HFFc6 (cell line): Measurements from ENCODE around the gene GOSR2. TPM values are rescaled to one million over a fixed set of nuclear protein-coding genes. Genes with fewer than 3 reads are reported as not detected.

Source experiments
- DNase-seq: peaks from one replicate; pipeline ENCODE4 v3.0.0-alpha.2; 2018
- H3K27ac Mint-ChIP-seq: 2 replicates; pipeline ENCODE4 v1.8.0; 2020; ENCODE audit warnings: mild to moderate bottlenecking, mixed read lengths
- H3K27me3 Mint-ChIP-seq: 2 replicates; pipeline ENCODE4 v1.8.0; 2021; ENCODE audit warnings: mild to moderate bottlenecking, moderate library complexity, mixed read lengths; ENCODE audit not compliant: insufficient read depth
- H3K36me3 Mint-ChIP-seq: 2 replicates; pipeline ENCODE4 v1.8.0; 2021; ENCODE audit warnings: low read depth, mixed read lengths
- H3K4me1 Mint-ChIP-seq: 2 replicates; pipeline ENCODE4 v1.8.0; 2020; ENCODE audit warnings: low read depth, mixed read lengths
- H3K4me3 Mint-ChIP-seq: 2 replicates; pipeline ENCODE4 v1.8.0; 2020; ENCODE audit warnings: mild to moderate bottlenecking, moderate library complexity, mixed read lengths
- H3K9me3 Mint-ChIP-seq: 2 replicates; pipeline ENCODE4 v1.8.0; 2020; ENCODE audit warnings: mild to moderate bottlenecking, mixed read lengths
- CTCF ChIP-seq: fragments of 200-600 bp; sonication (generic); IDR thresholded peaks from 2 replicates; pipeline ENCODE4 v1.5.0; 2021; ENCODE audit warnings: antibody characterized with exemption, mild to moderate bottlenecking
- total RNA-seq, 6 experiments: library from RNA; stranded (reverse); fragmentation: NEBNext Ultra II Directional; extraction: Animal tissue kit (Norgen Biotek cat#: 25700); gene quantifications; 2 replicates in 1 of 6; 3 replicates in 5 of 6; pipeline ENCODE4 v1.2.3, GENCODE V29; 2021

GOSR2 gene
- total RNA-seq, 6 experiments from 2014 or later, result 63.6 to 75.9 (median 66.3) TPM

- no peak for TF ChIP-seq CTCF
- Mint-ChIP-seq H3K4me1 (no peaks in the 10 kb centered on the region), H3K27me3 (peaks cover 25% of the 10 kb centered on the region), H3K4me3 (no peak overlapping the region), H3K27ac (no peak overlapping the region), H3K9me3 (peaks cover 7% of the 10 kb centered on the region; the same call in 1 of the 2 replicates), H3K36me3 (no peaks in the 10 kb centered on the region)
- no peak for DNase-seq
These were observed 21.7 kb upstream of the GOSR2 start for GRCh38 chr17:46901291-46901690.

GRCh38 chr17:46903762-46904672 lies 18.9 kb upstream of the GOSR2 start:
- Mint-ChIP-seq H3K27me3 (peaks cover 26% of the 10 kb centered on the region), H3K4me1 (no peaks in the 10 kb centered on the region), H3K9me3 (no peaks in the 10 kb centered on the region), H3K36me3 (no peaks in the 10 kb centered on the region), H3K4me3 (no peak overlapping the region), H3K27ac (no peak overlapping the region)
- DNase-seq, result no peak
- no peak for TF ChIP-seq CTCF

GRCh38 chr17:46908068-46908737 lies 14.8 kb upstream of the GOSR2 start:
- no peaks in the 10 kb centered on the region for H3K9me3 Mint-ChIP-seq
- no peak overlapping the region for H3K27ac Mint-ChIP-seq
- no peaks in the 10 kb centered on the region for H3K36me3 Mint-ChIP-seq
- no peak for TF ChIP-seq CTCF
- no peak overlapping the region for H3K4me3 Mint-ChIP-seq
- H3K4me1 Mint-ChIP-seq, result no peaks in the 10 kb centered on the region
- no peak for DNase-seq
- H3K27me3 Mint-ChIP-seq, result peaks cover 36% of the 10 kb centered on the region

GRCh38 chr17:46910179-46910927 lies 12.6 kb upstream of the GOSR2 start:
- Mint-ChIP-seq H3K27ac (no peak overlapping the region), H3K9me3 (no peaks in the 10 kb centered on the region), H3K36me3 (no peaks in the 10 kb centered on the region), H3K4me1 (peaks cover under 1% of the 10 kb centered on the region; the same call in 1 of the 2 replicates), H3K27me3 (peaks cover 39% of the 10 kb centered on the region), H3K4me3 (no peak overlapping the region)
- no peak for DNase-seq
- TF ChIP-seq CTCF, result no peak

GRCh38 chr17:46911311-46911710 lies 11.6 kb upstream of the GOSR2 start:
- DNase-seq, result no peak
- no peak for TF ChIP-seq CTCF
- Mint-ChIP-seq H3K36me3 (no peaks in the 10 kb centered on the region), H3K4me3 (no peak overlapping the region), H3K9me3 (no peaks in the 10 kb centered on the region), H3K4me1 (peaks cover 10% of the 10 kb centered on the region), H3K27ac (no peak overlapping the region), H3K27me3 (peaks cover 39% of the 10 kb centered on the region)
